HEK293 (cell line): ENCODE results near the gene JPH4.

Source experiments
- CTCF ChIA-PET: fragments of 350-600 bp; formaldehyde crosslinking; extraction: SDS; loops from one replicate; lab custom pipeline; 2021; ENCODE audit warnings: antibody characterized with exemption; lab: Yijun Ruan, JAX
- POLR2A ChIA-PET: fragments of 300-600 bp; formaldehyde crosslinking; extraction: SDS; loops from one replicate; lab custom pipeline; 2020; ENCODE audit warnings: antibody characterized with exemption, inconsistent platforms; lab: Yijun Ruan, JAX
- H3K27ac ChIP-seq: fragments of 200-500 bp; sonication (Bioruptor generic); 2 replicates; pipeline ENCODE4 v1.5.1; 2014; ENCODE audit warnings: low read depth, low read length, control low read depth, inconsistent platforms; ENCODE audit errors: extremely low read depth
- H3K36me3 ChIP-seq, 2 experiments: fragments of 200-500 bp in 1 of 2; sonication (Bioruptor generic) in 1 of 2; 1 replicate in 1 of 2; 2 replicates in 1 of 2; pipeline ENCODE4 v1.5.1; 2014 to 2017; ENCODE audit warnings: inconsistent platforms in 2 of 2, low read length in 2 of 2; ENCODE audit not compliant: control insufficient read depth in 2 of 2, insufficient read depth in 1 of 2
- H3K4me1 ChIP-seq: fragments of 200-500 bp; sonication (Bioruptor generic); 2 replicates; pipeline ENCODE4 v1.5.1; 2014; ENCODE audit warnings: mild to moderate bottlenecking, low read length, inconsistent platforms; ENCODE audit not compliant: control insufficient read depth, insufficient read depth
- H3K4me3 ChIP-seq: 2 replicates; pipeline ENCODE4 v1.5.1; 2011; ENCODE audit warnings: low read depth, mild to moderate bottlenecking, control low read depth, low read length, moderate library complexity
- H3K9me3 ChIP-seq: fragments of 200-500 bp; sonication (Bioruptor generic); 2 replicates; pipeline ENCODE4 v1.5.1; 2014; ENCODE audit warnings: low read depth, low read length, inconsistent platforms; ENCODE audit not compliant: control insufficient read depth, insufficient read depth
- EGR2 ChIP-seq: fragments of 450-650 bp; formaldehyde crosslinking; IDR thresholded peaks from 2 replicates; pipeline ENCODE4 v1.5.1; 2016; ENCODE audit warnings: low read depth, missing biosample characterization, missing genetic modification characterization
- KLF8 ChIP-seq: fragments of 450-650 bp; formaldehyde crosslinking; IDR thresholded peaks from 2 replicates; pipeline ENCODE4 v1.5.1; 2016; ENCODE audit warnings: missing biosample characterization, missing genetic modification characterization
- MZF1 ChIP-seq: fragments of 450-650 bp; formaldehyde crosslinking; IDR thresholded peaks from 2 replicates; pipeline ENCODE4 v1.5.1; 2017; ENCODE audit warnings: missing biosample characterization, missing genetic modification characterization, borderline replicate concordance
- OVOL3 ChIP-seq: fragments of 450-650 bp; formaldehyde crosslinking; IDR thresholded peaks from 2 replicates; pipeline ENCODE4 v1.5.1; 2016; ENCODE audit warnings: missing biosample characterization, missing genetic modification characterization
- ZFHX2 ChIP-seq: fragments of 450-650 bp; formaldehyde crosslinking; conservative IDR thresholded peaks from 2 replicates; pipeline ENCODE4 v1.5.1; 2016; ENCODE audit warnings: missing biosample characterization, missing genetic modification characterization
- ZFP69B ChIP-seq: fragments of 450-650 bp; formaldehyde crosslinking; IDR thresholded peaks from 2 replicates; pipeline ENCODE4 v1.5.1; 2016; ENCODE audit warnings: missing biosample characterization, missing genetic modification characterization
- ZNF132 ChIP-seq: fragments of 450-650 bp; formaldehyde crosslinking; IDR thresholded peaks from 2 replicates; pipeline ENCODE4 v1.5.1; 2017; ENCODE audit warnings: missing biosample characterization, missing genetic modification characterization, borderline replicate concordance
- ZNF274 ChIP-seq, 2 experiments: fragments of 200-500 bp in 1 of 2; fragments of 450-650 bp in 1 of 2; sonication (Bioruptor generic) in 1 of 2; formaldehyde crosslinking in 1 of 2; IDR thresholded peaks; 2 replicates each; pipeline versions ENCODE4 v1.5.1 to v1.6.1; 2014 to 2016; ENCODE audit warnings: borderline replicate concordance in 1 of 2, inconsistent platforms in 1 of 2, low read length in 1 of 2, missing biosample characterization in 1 of 2, missing genetic modification characterization in 1 of 2
- ZNF324 ChIP-seq: fragments of 450-650 bp; formaldehyde crosslinking; IDR thresholded peaks from 2 replicates; pipeline ENCODE4 v1.5.1; 2016; ENCODE audit warnings: missing biosample characterization, missing genetic modification characterization
- ZNF501 ChIP-seq: fragments of 450-650 bp; formaldehyde crosslinking; IDR thresholded peaks from 2 replicates; pipeline ENCODE4 v1.5.1; 2016; ENCODE audit warnings: missing biosample characterization, missing genetic modification characterization
- ZNF549 ChIP-seq: fragments of 450-650 bp; IDR thresholded peaks from 2 replicates; pipeline ENCODE4 v1.5.1; 2018; ENCODE audit warnings: missing biosample characterization, missing genetic modification characterization, mild to moderate bottlenecking, inconsistent platforms, moderate library complexity
- ZNF626 ChIP-seq: fragments of 450-650 bp; sonication (Bioruptor Pico); formaldehyde crosslinking; IDR thresholded peaks from 2 replicates; pipeline ENCODE4 v1.5.1; 2018; ENCODE audit warnings: missing biosample characterization, missing genetic modification characterization, inconsistent platforms
- ZNF664 ChIP-seq: fragments of 450-650 bp; formaldehyde crosslinking; IDR thresholded peaks from 2 replicates; pipeline ENCODE4 v1.5.1; 2016; ENCODE audit warnings: missing biosample characterization, missing genetic modification characterization
- ZNF792 ChIP-seq: fragments of 450-650 bp; formaldehyde crosslinking; IDR thresholded peaks from 2 replicates; pipeline ENCODE4 v1.5.1; 2016; ENCODE audit warnings: missing biosample characterization, missing genetic modification characterization
- ZXDB ChIP-seq: fragments of 450-650 bp; formaldehyde crosslinking; IDR thresholded peaks from 2 replicates; pipeline ENCODE4 v1.5.1; 2016; ENCODE audit warnings: missing biosample characterization, missing genetic modification characterization
- TF ChIP-seq, protein P1 (sequence below): fragments of 450-650 bp; formaldehyde crosslinking; IDR thresholded peaks from 2 replicates; pipeline ENCODE4 v1.5.1; 2017; ENCODE audit warnings: missing biosample characterization, missing genetic modification characterization
- TF ChIP-seq, protein P2 (sequence below): fragments of 450-650 bp; IDR thresholded peaks from 2 replicates; pipeline ENCODE4 v1.5.1; 2018; ENCODE audit warnings: missing biosample characterization, missing genetic modification characterization
- TF ChIP-seq, protein P3 (sequence below): fragments of 450-650 bp; formaldehyde crosslinking; IDR thresholded peaks from 2 replicates; pipeline ENCODE4 v1.5.1; 2017; ENCODE audit warnings: missing biosample characterization, mild to moderate bottlenecking, missing genetic modification characterization, moderate library complexity
- TF ChIP-seq, protein P4 (sequence below): fragments of 450-650 bp; formaldehyde crosslinking; IDR thresholded peaks from 2 replicates; pipeline ENCODE4 v1.5.1; 2016; ENCODE audit warnings: missing biosample characterization, missing genetic modification characterization
- TF ChIP-seq, protein P5 (sequence below): fragments of 450-650 bp; formaldehyde crosslinking; IDR thresholded peaks from 2 replicates; pipeline ENCODE4 v1.5.1; 2017; ENCODE audit warnings: missing biosample characterization, missing genetic modification characterization

Gene JPH4

DNA sequence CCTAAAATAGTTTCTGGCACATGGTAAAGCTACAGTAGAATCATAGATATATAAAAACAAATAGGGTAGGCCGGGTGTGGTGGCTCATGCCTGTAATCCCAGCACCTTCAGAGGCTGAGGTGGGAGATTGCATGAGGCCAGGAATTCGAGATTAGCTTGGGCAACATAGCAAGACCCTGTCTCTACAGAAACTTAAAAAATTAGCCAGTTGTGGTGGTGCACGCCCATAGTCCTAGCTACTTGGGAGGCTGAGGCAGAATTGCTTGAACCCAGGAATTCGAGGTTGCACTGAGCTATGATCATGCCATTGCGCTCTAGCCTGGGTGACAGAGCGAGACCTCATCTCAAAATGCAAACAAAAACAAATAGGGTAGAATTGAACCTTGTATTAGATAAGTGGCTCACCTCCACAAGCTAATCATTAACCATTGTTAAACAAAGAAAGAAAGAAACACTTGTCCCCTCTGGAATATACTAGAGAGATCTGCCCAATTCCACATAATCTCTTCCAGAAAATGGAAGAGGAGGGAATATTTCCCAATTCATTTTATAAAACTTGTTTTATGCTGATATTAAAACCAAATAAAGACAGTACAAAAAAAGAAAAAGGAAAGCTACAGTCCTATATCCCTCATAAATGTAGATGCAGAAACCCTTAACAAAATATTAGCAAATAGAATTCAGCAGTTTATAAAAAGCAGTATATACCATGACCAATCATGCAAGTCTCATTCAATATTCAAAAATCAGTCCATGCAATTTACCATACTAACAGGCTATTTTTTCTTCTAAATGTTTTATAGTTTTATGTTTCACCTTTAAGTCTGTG lies 34.9 kb upstream of the JPH4 start:
- H3K4me1 ChIP-seq: no peaks in the 10 kb centered on the region
- ChIA-PET CTCF (interaction anchor here (0.7 to 3.4 kb wide), 5 partner anchors 19 to 297 kb away, joined by 3 to 21 read pairs (median 3); no protein-coding TSS in a partner anchor), POLR2A (no interaction called here)
- no peak for TF ChIP-seq MZF1 (tag by site-specific recombination)
- TF ChIP-seq EGR2 (tag by site-specific recombination): no peak
- no peak for TF ChIP-seq ZNF792 (tag by site-specific recombination)
- TF ChIP-seq, protein P1, sequence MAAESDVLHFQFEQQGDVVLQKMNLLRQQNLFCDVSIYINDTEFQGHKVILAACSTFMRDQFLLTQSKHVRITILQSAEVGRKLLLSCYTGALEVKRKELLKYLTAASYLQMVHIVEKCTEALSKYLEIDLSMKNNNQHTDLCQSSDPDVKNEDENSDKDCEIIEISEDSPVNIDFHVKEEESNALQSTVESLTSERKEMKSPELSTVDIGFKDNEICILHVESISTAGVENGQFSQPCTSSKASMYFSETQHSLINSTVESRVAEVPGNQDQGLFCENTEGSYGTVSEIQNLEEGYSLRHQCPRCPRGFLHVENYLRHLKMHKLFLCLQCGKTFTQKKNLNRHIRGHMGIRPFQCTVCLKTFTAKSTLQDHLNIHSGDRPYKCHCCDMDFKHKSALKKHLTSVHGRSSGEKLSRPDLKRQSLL (tag by site-specific recombination): no peak
- no peak for TF ChIP-seq ZNF664 (tag by site-specific recombination)
- TF ChIP-seq ZNF549 (tag by site-specific recombination): no peak
- TF ChIP-seq OVOL3 (tag by site-specific recombination): no peak
- no peak for TF ChIP-seq KLF8 (tag by site-specific recombination)
- TF ChIP-seq, protein P2, sequence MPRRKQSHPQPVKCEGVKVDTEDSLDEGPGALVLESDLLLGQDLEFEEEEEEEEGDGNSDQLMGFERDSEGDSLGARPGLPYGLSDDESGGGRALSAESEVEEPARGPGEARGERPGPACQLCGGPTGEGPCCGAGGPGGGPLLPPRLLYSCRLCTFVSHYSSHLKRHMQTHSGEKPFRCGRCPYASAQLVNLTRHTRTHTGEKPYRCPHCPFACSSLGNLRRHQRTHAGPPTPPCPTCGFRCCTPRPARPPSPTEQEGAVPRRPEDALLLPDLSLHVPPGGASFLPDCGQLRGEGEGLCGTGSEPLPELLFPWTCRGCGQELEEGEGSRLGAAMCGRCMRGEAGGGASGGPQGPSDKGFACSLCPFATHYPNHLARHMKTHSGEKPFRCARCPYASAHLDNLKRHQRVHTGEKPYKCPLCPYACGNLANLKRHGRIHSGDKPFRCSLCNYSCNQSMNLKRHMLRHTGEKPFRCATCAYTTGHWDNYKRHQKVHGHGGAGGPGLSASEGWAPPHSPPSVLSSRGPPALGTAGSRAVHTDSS (tag by site-specific recombination): no peak
- TF ChIP-seq ZFP69B (tag by site-specific recombination): no peak
- TF ChIP-seq, protein P3, sequence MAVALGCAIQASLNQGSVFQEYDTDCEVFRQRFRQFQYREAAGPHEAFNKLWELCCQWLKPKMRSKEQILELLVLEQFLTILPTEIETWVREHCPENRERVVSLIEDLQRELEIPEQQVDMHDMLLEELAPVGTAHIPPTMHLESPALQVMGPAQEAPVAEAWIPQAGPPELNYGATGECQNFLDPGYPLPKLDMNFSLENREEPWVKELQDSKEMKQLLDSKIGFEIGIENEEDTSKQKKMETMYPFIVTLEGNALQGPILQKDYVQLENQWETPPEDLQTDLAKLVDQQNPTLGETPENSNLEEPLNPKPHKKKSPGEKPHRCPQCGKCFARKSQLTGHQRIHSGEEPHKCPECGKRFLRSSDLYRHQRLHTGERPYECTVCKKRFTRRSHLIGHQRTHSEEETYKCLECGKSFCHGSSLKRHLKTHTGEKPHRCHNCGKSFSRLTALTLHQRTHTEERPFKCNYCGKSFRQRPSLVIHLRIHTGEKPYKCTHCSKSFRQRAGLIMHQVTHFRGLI (tag by site-specific recombination): no peak
- no peak for TF ChIP-seq ZFHX2 (tag by site-specific recombination)
- TF ChIP-seq, protein P4, sequence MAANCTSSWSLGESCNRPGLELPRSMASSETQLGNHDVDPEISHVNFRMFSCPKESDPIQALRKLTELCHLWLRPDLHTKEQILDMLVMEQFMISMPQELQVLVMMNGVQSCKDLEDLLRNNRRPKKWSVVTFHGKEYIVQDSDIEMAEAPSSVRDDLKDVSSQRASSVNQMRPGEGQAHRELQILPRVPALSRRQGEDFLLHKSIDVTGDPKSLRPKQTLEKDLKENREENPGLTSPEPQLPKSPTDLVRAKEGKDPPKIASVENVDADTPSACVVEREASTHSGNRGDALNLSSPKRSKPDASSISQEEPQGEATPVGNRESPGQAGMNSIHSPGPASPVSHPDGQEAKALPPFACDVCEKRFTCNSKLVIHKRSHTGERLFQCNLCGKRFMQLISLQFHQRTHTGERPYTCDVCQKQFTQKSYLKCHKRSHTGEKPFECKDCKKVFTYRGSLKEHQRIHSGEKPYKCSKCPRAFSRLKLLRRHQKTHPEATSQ (tag by site-specific recombination): no peak
- TF ChIP-seq ZNF626 (tag by site-specific recombination): no peak
- TF ChIP-seq ZNF274 (IDR thresholded peaks at IDR 0.05; ENCODE audit: low read length): no peak
- TF ChIP-seq ZNF274 (tag by site-specific recombination; IDR thresholded peaks at IDR 0.05; ENCODE audit: borderline replicate concordance): no peak
- TF ChIP-seq ZNF501 (tag by site-specific recombination): no peak
- no peak for TF ChIP-seq ZXDB (tag by site-specific recombination)
- TF ChIP-seq ZNF324 (tag by site-specific recombination): no peak
- TF ChIP-seq, protein P5, sequence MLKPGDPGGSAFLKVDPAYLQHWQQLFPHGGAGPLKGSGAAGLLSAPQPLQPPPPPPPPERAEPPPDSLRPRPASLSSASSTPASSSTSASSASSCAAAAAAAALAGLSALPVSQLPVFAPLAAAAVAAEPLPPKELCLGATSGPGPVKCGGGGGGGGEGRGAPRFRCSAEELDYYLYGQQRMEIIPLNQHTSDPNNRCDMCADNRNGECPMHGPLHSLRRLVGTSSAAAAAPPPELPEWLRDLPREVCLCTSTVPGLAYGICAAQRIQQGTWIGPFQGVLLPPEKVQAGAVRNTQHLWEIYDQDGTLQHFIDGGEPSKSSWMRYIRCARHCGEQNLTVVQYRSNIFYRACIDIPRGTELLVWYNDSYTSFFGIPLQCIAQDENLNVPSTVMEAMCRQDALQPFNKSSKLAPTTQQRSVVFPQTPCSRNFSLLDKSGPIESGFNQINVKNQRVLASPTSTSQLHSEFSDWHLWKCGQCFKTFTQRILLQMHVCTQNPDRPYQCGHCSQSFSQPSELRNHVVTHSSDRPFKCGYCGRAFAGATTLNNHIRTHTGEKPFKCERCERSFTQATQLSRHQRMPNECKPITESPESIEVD (tag by site-specific recombination): no peak
- TF ChIP-seq ZNF132 (tag by site-specific recombination): no peak
- no peak overlapping the region for H3K4me3 ChIP-seq
- H3K9me3 ChIP-seq: no peaks in the 10 kb centered on the region
- no peak overlapping the region for H3K27ac ChIP-seq
- no peaks in the 10 kb centered on the region for H3K36me3 ChIP-seq
